Lung (tissue), 12 donors: ENCODE data around the gene ZBED4. TPM values are rescaled to one million over a fixed set of nuclear protein-coding genes. Genes with fewer than 3 reads are reported as not detected.

Experiments
- ATAC-seq: fragments of 200-7000 bp; cut with Tn5 transposase; one replicate; pipeline ENCODE4 v1.9.1; 2020; ENCODE audit warnings: moderate number of reproducible peaks; ENCODE audit not compliant: insufficient read depth, low FRiP score
- DNase-seq, 3 donors: peaks; one replicate each; pipeline ENCODE4 v3.0.0-alpha.2; 2013 to 2017
- H3K27ac ChIP-seq, 2 donors: one replicate each; pipeline ENCODE4 v1.5.1; 2013; ENCODE audit warnings: mild to moderate bottlenecking in 2 of 2, moderate library complexity in 2 of 2, control low read depth in 1 of 2, inconsistent platforms in 1 of 2, low read depth in 1 of 2, low read length in 1 of 2
- H3K27me3 ChIP-seq, 3 donors: one replicate each; pipeline ENCODE4 v1.5.1; 2013; ENCODE audit warnings: low read length in 2 of 3; ENCODE audit not compliant: control insufficient read depth in 3 of 3, insufficient read depth in 3 of 3
- H3K36me3 ChIP-seq, 4 donors: one replicate each; pipeline ENCODE4 v1.5.1; 2013; ENCODE audit warnings: low read length in 4 of 4, mild to moderate bottlenecking in 1 of 4, moderate library complexity in 1 of 4; ENCODE audit not compliant: control insufficient read depth in 4 of 4, insufficient read depth in 4 of 4
- H3K4me1 ChIP-seq, 5 donors: one replicate each; pipeline ENCODE4 v1.5.1; 2013; ENCODE audit warnings: low read length in 5 of 5, mild to moderate bottlenecking in 2 of 5, moderate library complexity in 1 of 5; ENCODE audit not compliant: control insufficient read depth in 5 of 5, insufficient read depth in 5 of 5
- H3K4me3 ChIP-seq: one replicate; pipeline ENCODE4 v1.5.1; 2013; ENCODE audit warnings: mild to moderate bottlenecking, control low read depth, moderate library complexity
- H3K9ac ChIP-seq, 2 donors: one replicate each; pipeline ENCODE4 v1.5.1; 2013; ENCODE audit warnings: low read length in 2 of 2, control low read depth in 1 of 2; ENCODE audit not compliant: insufficient read depth in 1 of 2
- H3K9me3 ChIP-seq, 4 donors: one replicate each; pipeline ENCODE4 v1.5.1; 2013; ENCODE audit warnings: low read length in 3 of 4, mild to moderate bottlenecking in 1 of 4, moderate library complexity in 1 of 4; ENCODE audit not compliant: control insufficient read depth in 4 of 4, insufficient read depth in 3 of 4
- CTCF ChIP-seq: IDR thresholded peaks from 2 replicates; pipeline ENCODE4 v1.5.1; 2012; ENCODE audit warnings: mild to moderate bottlenecking; ENCODE audit errors: control extremely low read depth, extremely low read depth
- WGBS, 2 donors: extraction: QIAGEN DNeasy Blood & Tissue Kit; methylation state at CpG; one replicate each; pipeline ENCODE4 v1.1.7; 2013; 5-methylcytosine and 5-hydroxymethylcytosine counted together
- polyA plus RNA-seq, 2 donors: library from polyadenylated mRNA; stranded (reverse); fragments of 200-250 nt; gene quantifications; one replicate each; pipeline ENCODE4 v1.2.1, GENCODE V29; 2013
- total RNA-seq, 2 donors: library from RNA; depleted of rRNA in 1 of 2; stranded (reverse); fragments of >200 nt in 1 of 2; gene quantifications; one replicate each; pipeline ENCODE4 v1.2.1, GENCODE V29; 2014 to 2021
- donor health status: control.
- donor health status: control.
- donor health status: Bipolar disorder and iron deficiency.
- donor health status: healthy.
- donor health status: DM: yes; HTN: yes; CAD: no.

The ZBED4 gene
- total and polyA plus RNA-seq, 4 donors, result 3.9 to 13.2 (median 9.1) TPM

DNA sequence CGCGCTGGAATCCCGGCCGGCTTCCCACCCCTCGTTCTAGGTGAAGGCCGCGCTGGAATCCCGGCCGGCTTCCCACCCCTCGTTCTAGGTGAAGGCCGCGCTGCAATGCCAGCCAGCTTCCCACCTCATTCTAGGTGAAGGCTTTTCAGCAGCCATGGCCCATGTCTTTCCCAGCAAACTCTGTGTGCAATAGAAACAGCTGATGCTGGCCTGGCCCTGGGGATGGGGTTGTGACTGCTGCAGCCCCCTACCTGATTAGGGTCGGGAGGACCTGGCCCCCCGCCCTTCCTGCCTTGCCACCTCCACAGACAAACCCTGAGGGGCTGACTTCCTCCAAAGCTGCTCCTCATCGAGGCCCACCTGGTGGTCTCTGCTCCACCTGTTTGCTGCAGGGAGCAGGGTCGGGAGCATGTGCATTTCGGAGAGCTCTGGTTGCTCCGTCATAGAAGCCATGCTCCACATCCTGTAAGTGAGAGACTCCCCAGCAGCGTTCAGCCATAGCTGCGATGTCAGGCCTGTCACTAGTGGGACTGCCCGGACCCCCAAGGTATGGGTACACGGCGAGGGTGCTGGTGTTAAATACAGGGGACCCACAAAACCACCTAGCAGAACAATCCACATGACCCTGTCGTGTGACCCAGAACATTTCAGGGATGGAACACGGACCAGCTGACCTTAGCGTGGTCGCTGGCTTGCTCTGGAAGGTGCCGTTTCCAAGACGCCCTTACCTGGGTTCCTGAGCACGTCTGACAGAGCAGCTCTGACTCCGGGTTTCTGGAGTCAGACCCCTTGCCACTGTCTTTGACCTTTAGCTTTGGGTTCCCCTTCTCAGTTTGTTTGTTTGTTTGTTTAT, 3.3 kb downstream of the ZBED4 start:
- Histone ChIP-seq H3K9me3 (no peaks in the 10 kb centered on the region), H3K27ac (no peak overlapping the region), H3K27me3 (no peaks in the 10 kb centered on the region), H3K4me1 (peaks cover 7 to 20% (median 13%) of the 10 kb centered on the region in 5 donors), H3K9ac (no peak overlapping the region), H3K36me3 (peaks cover 0 to 5% (median 0%) of the 10 kb centered on the region in 4 donors), H3K4me3 (no peak overlapping the region)
- TF ChIP-seq CTCF, result no peak
- ATAC-seq, result no peak
- no peak for DNase-seq
- 88 to 89% methylated on average over 31 of the region's 31 CpGs for WGBS, 2 donors

DNA sequence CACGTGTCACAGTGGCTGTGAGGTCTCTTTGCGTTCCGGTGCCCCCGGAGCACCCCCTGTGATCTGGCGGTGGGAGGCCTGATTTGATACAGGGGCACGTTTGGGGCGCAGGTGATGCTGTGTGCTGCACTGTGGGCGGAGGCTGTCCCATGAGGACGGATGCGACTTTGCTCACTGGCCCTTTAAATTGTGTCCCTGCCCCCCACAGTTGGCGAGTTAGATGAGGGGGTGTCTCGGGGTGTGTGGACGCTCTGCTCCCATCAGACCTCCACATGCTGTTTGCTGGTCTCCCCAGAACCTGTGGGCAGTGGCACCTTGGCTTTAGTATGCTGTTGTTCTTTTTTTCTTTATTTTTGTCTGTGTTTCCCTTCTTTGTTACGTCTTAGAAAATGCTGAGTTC, 5.2 kb downstream of the ZBED4 start:
- Histone ChIP-seq H3K36me3 (peaks cover 0 to 5% (median 0%) of the 10 kb centered on the region in 4 donors), H3K9me3 (no peaks in the 10 kb centered on the region), H3K4me3 (no peak overlapping the region), H3K27me3 (no peaks in the 10 kb centered on the region), H3K4me1 (peaks cover 7 to 20% (median 13%) of the 10 kb centered on the region in 5 donors), H3K9ac (no peak overlapping the region), H3K27ac (no peak overlapping the region)
- 86 to 91% methylated on average over 13 to 14 of the region's 14 CpGs for WGBS, 2 donors
- TF ChIP-seq CTCF, result no peak
- DNase-seq, result no peak
- ATAC-seq, result no peak

- H3K9ac ChIP-seq, result no peak overlapping the region
- H3K27me3 ChIP-seq, result no peaks in the 10 kb centered on the region
- peaks cover 0 to 6% (median 1%) of the 10 kb centered on the region in 4 donors for H3K36me3 ChIP-seq
- no peak for TF ChIP-seq CTCF
- ATAC-seq (no peak), DNase-seq (no peak)
- 87 to 89% methylated on average over 29 of the region's 29 CpGs for WGBS, 2 donors
- peaks cover 0 to 16% (median 0%) of the 10 kb centered on the region in 5 donors for H3K4me1 ChIP-seq
- peaks cover 0 to 6% (median 3%) of the 10 kb centered on the region in 4 donors for H3K9me3 ChIP-seq
- H3K27ac ChIP-seq, result no peak overlapping the region
- H3K4me3 ChIP-seq, result no peak overlapping the region
Observed at GRCh38 chr22:49861642-49862495, 8.2 kb downstream of the ZBED4 start.
